Cerebellar nuclear complex (tissue), 1 donor: ENCODE data around the gene TDRD9.

Source experiments
- DNase-seq, 2 experiments: peaks; one replicate each; lab custom pipeline; 2025; lab: John Stamatoyannopoulos, UW

The TDRD9 gene

GRCh38 chr14:104092931-104093365 is 164.7 kb downstream of the TDRD9 start:
- no peak for DNase-seq

DNA sequence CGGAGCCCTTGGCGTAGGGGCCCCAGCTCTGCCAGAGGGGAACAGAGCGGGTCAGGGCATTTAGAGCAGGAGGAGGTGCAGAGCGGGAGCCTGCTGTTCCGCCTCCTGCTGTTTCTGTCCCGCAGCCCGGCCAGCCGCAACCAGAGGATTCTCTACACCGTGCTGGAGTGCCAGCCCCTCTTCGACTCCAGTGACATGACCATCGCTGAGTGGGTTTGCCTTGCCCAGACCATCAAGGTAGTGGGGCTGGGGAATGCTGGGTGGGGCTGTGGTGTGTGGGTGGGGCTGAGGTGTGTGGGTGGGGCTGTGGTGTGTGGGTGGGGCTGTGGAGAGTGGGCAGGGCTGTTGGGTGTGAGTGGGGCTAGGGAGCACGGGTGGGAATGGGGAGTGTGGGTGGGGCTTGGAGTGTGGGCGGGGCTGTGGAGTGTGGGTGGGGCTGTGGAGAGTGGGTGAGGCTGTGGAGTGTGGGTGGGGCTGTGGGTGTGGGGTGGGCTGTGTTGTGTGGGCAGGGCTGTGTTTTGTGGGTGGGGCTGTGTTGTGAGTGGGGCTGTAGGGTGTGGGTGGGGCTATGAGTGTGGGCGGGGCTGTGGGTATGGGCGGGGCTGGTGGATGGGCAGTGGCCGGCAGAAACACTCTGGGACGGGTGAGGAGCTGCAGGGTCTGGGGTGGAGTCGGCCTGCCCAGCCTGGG is 165.3 kb downstream of the TDRD9 start:
- DNase-seq, result no peak

GRCh38 chr14:104094056-104094708 is 165.9 kb downstream of the TDRD9 start:
- no peak for DNase-seq

- DNase-seq, result no peak
Observed at GRCh38 chr14:104094709-104095425, 166.6 kb downstream of the TDRD9 start.

GRCh38 chr14:104095426-104096310 is 167.4 kb downstream of the TDRD9 start:
- DNase-seq, result no peak

GRCh38 chr14:104096318-104096717 is 168.1 kb downstream of the TDRD9 start:
- no peak for DNase-seq

DNA sequence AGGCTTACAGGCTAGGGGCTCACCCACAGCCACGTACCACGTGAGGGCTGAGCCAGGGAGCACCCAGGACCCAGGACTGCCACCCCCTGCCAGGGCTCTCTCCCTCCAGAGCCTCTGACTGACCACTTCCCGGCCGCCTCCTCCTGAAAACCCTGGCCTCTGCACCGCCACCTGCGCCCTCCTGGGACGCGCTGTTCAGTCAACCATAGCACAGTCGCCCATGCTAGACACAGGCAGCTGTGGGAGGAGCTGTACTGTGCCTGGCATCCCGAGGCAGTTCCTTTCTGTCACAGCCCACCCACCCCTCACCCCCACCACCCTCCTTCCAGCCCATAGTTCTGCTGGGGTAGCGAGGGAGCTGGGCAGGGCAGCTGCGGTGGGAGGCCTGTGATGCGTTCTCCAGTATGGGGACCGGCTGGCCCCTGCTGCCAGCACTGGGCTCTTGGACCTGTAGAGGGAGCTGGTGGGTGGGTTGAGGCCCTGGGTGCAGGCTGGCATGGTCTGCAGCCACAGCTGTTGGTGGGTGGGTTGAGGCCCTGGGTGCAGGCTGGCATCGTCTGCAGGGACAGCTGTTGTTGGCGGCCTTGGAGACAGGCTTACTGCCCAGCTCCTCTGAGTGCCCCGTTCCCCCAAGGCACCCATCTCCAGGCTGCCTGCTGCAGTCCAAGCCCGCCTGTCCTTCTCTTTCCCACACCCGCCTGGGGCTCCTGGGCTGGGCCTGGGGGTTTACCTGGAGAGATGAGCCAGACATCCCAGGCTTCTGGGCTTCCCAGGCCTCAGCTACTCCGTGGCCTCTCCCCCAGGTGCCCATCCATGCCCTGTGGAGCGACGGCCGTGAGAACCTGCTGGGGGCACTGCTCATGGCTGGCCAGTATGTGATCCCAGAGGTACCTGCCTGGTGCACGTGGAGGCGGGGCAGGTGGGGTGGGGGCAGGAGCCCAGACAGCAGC is 168.8 kb downstream of the TDRD9 start:
- no peak for DNase-seq

GRCh38 chr14:104098272-104099095 is 170.2 kb downstream of the TDRD9 start:
- no peak for DNase-seq

- no peak for DNase-seq
Observed at GRCh38 chr14:104099096-104100041, 171.1 kb downstream of the TDRD9 start.

GRCh38 chr14:104100171-104101085 is 172.2 kb downstream of the TDRD9 start:
- no peak for DNase-seq

DNA sequence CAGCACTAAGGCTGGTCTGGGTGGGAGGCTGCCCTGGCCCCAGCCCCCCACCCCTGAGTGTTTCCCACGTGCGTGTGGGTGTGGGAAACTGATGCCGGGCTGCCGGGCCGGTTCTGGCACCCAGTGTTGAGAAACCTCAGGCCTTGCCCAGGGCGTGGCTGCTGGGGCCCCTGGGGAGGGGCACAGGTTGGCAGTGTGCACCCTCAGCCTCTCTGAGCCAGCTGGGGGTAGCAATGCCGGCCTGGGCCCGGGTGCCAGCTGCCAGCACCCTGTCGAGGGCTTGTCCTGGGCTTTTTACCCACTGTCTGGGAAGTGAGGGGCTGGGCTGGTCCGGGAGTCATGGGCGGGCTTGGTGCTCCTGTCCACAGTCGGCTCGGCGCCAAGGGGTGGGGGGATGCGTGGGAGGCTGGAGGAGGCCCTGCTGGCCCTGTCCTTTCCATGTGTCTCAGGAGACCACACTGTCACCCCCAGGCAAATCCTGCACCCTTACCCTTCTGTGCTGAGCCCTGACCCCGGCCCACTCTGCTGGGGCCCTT is 172.9 kb downstream of the TDRD9 start:
- DNase-seq, result no peak

- no peak for DNase-seq
Observed at GRCh38 chr14:104101651-104102281, 173.5 kb downstream of the TDRD9 start.
